ENCODE data around the gene IFI27L1.

IFI27L1 gene

DNA sequence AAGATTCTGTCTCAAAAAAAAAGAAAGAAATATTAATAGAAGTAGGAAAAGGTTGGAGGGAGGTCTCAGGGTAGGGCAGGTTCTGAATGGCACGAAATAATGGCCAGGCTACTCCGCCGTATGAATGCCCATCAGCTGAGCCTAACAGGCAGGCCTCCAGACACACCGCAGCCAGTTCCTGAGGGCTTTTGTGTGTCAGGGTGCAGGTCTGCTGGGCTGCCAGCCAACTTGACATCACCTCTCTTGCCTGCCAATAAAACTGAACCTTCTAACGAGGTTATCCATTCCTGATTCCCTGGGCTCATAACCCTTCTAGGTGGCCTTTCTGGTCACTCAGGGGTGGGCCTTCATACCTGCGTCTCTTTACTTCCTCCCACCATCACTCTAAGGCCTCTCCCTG is 32.4 kb downstream of the IFI27L1 start:
- WGBS (ENCODE audit: insufficient coverage): 98% methylated on average over 6 of the region's 6 CpGs
- Histone ChIP-seq H3K9me3 (ENCODE audit: control extremely low read depth in 1 of 5, control insufficient read depth in 4 of 5, insufficient read depth in 2 of 5, low read depth in 1 of 5, low read length in 4 of 5) (no peaks in the 10 kb centered on the region), H3K27ac (ENCODE audit: insufficient read depth in 1 of 2, low read depth in 1 of 2, low read length in 2 of 2, poor library complexity in 1 of 2, severe bottlenecking in 2 of 2) (no peak overlapping the region), H3K4me3 (ENCODE audit: control insufficient read depth in 1 of 7, extremely low read depth in 1 of 7, insufficient read depth in 4 of 7, low read depth in 2 of 7, low read length in 6 of 7) (no peak overlapping the region), H3K27me3 (replicated peaks in 2 of 5; ENCODE audit: control insufficient read depth in 4 of 5, insufficient read depth in 5 of 5, low read length in 4 of 5) (peaks cover 0 to 2% (median 0%) of the 10 kb centered on the region in 5 experiments), H3K36me3 (ENCODE audit: control insufficient read depth in 4 of 4, insufficient read depth in 4 of 4, low read length in 3 of 4) (no peaks in the 10 kb centered on the region), H3K4me1 (ENCODE audit: control extremely low read depth in 1 of 4, control insufficient read depth in 4 of 4, insufficient read depth in 4 of 4, low read length in 3 of 4) (no peaks in the 10 kb centered on the region)
- ChIA-PET CTCF (interaction anchor here (1.3 to 1.8 kb wide), 3 partner anchors 10 to 67 kb away, joined by 3 to 5 read pairs (median 4); no protein-coding TSS in a partner anchor), POLR2A (interaction anchor here (0.6 kb wide), 1 partner anchor 1672 kb away, joined by 4 read pairs; no protein-coding TSS in a partner anchor)
- DNase-seq: no peak

DNA sequence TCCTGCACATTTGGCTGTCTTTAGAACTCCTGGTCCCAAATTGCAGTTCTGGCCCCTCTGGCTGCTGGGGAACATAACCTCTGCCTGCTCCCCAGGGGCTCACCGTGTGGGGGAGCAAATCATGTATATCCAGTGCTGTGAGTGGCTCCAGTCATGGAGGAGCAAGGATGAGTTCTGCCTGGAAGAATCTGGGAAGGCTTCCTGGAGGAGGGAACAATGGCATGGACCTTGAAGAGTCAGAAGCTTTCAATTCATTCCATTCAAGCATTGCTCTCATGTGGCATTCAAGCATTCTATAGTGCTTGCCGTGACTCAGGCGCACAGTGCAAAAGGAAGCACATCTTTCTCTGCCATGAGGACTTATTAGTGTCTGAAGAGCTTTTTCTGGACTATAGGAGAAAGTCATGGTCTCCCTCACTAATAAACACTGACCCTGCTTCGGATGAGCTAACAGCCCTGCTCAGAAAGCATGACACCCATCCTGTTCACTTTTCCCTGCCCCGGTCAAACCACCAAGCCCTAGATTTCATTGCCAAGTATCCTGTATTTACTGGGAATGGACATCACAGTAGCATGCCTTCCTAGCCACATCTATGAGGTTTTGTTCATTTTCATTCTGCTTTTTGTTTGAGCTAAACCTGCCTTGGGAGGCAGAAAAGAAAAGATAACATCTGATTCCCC is 32.9 kb downstream of the IFI27L1 start:
- ChIA-PET CTCF (interaction anchor here (1.8 kb wide), 1 partner anchor 18 kb away, joined by 5 read pairs; no protein-coding TSS in a partner anchor), POLR2A (interaction anchor here (0.6 kb wide), 1 partner anchor 1671 kb away, joined by 4 read pairs; no protein-coding TSS in a partner anchor)
- H3K27me3 ChIP-seq (replicated peaks in 2 of 5; ENCODE audit: control insufficient read depth in 4 of 5, insufficient read depth in 5 of 5, low read length in 4 of 5): peaks cover 0 to 2% (median 0%) of the 10 kb centered on the region in 5 experiments
- no peak overlapping the region for H3K4me3 ChIP-seq (ENCODE audit: control insufficient read depth in 1 of 7, extremely low read depth in 1 of 7, insufficient read depth in 4 of 7, low read depth in 2 of 7, low read length in 6 of 7)
- H3K4me1 ChIP-seq (ENCODE audit: control extremely low read depth in 1 of 4, control insufficient read depth in 4 of 4, insufficient read depth in 4 of 4, low read length in 3 of 4): no peaks in the 10 kb centered on the region
- 92% methylated on average over 5 of the region's 5 CpGs for WGBS (ENCODE audit: insufficient coverage)
- DNase-seq: no peak
- H3K9me3 ChIP-seq (ENCODE audit: control extremely low read depth in 1 of 5, control insufficient read depth in 4 of 5, insufficient read depth in 2 of 5, low read depth in 1 of 5, low read length in 4 of 5): peaks cover 0 to 1% (median 0%) of the 10 kb centered on the region in 5 experiments
- no peaks in the 10 kb centered on the region for H3K36me3 ChIP-seq (ENCODE audit: control insufficient read depth in 4 of 4, insufficient read depth in 4 of 4, low read length in 3 of 4)
- no peak overlapping the region for H3K27ac ChIP-seq (ENCODE audit: insufficient read depth in 1 of 2, low read depth in 1 of 2, low read length in 2 of 2, poor library complexity in 1 of 2, severe bottlenecking in 2 of 2)

- Histone ChIP-seq H3K4me1 (ENCODE audit: control extremely low read depth in 1 of 4, control insufficient read depth in 4 of 4, insufficient read depth in 4 of 4, low read length in 3 of 4) (no peaks in the 10 kb centered on the region), H3K27me3 (replicated peaks in 2 of 5; ENCODE audit: control insufficient read depth in 4 of 5, insufficient read depth in 5 of 5, low read length in 4 of 5) (peaks cover 0 to 4% (median 0%) of the 10 kb centered on the region in 5 experiments), H3K4me3 (ENCODE audit: control insufficient read depth in 1 of 7, extremely low read depth in 1 of 7, insufficient read depth in 4 of 7, low read depth in 2 of 7, low read length in 6 of 7) (no peak overlapping the region), H3K36me3 (ENCODE audit: control insufficient read depth in 4 of 4, insufficient read depth in 4 of 4, low read length in 3 of 4) (no peaks in the 10 kb centered on the region), H3K9me3 (ENCODE audit: control extremely low read depth in 1 of 5, control insufficient read depth in 4 of 5, insufficient read depth in 2 of 5, low read depth in 1 of 5, low read length in 4 of 5) (peaks cover 0 to 7% (median 3%) of the 10 kb centered on the region in 5 experiments), H3K27ac (ENCODE audit: insufficient read depth in 1 of 2, low read depth in 1 of 2, low read length in 2 of 2, poor library complexity in 1 of 2, severe bottlenecking in 2 of 2) (no peak overlapping the region)
- no peak for DNase-seq
- ChIA-PET CTCF (no interaction called here), POLR2A (no interaction called here)
- 94% methylated on average over 4 of the region's 5 CpGs for WGBS (ENCODE audit: insufficient coverage)
Observed at GRCh38 chr14:94114589-94115057, 33.5 kb downstream of the IFI27L1 start.

DNA sequence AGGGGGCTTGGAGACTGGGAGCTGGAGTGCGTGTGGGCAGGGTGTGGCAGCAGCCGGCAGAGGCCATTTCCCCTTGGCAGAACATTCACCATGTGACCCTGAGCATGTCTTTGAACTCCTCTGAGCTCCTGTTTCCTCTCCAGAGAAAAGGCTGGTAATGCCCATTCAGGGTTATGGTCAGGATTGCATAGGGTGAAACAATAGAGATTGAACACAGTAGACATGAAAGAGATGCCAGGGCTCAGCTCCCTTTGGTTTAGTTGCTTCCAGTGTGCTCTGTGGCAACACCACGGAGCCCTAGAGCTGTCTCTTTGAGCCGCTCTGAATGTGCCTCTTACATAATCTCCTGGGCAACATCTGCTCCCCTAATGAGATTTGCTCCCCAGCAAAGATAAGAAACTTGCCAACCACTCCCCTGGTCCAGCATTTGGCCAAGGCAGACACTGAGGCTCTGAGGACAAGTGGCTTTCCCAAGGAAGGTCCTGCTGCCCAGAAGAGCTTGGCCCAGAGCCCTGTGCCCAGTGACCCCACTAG is 34.0 kb downstream of the IFI27L1 start:
- Histone ChIP-seq H3K4me3 (ENCODE audit: control insufficient read depth in 1 of 7, extremely low read depth in 1 of 7, insufficient read depth in 4 of 7, low read depth in 2 of 7, low read length in 6 of 7) (no peak overlapping the region), H3K9me3 (ENCODE audit: control extremely low read depth in 1 of 5, control insufficient read depth in 4 of 5, insufficient read depth in 2 of 5, low read depth in 1 of 5, low read length in 4 of 5) (peaks cover 0 to 12% (median 3%) of the 10 kb centered on the region in 5 experiments), H3K27ac (ENCODE audit: insufficient read depth in 1 of 2, low read depth in 1 of 2, low read length in 2 of 2, poor library complexity in 1 of 2, severe bottlenecking in 2 of 2) (no peak overlapping the region), H3K4me1 (ENCODE audit: control extremely low read depth in 1 of 4, control insufficient read depth in 4 of 4, insufficient read depth in 4 of 4, low read length in 3 of 4) (no peaks in the 10 kb centered on the region), H3K27me3 (replicated peaks in 2 of 5; ENCODE audit: control insufficient read depth in 4 of 5, insufficient read depth in 5 of 5, low read length in 4 of 5) (peaks cover 0 to 4% (median 0%) of the 10 kb centered on the region in 5 experiments), H3K36me3 (ENCODE audit: control insufficient read depth in 4 of 4, insufficient read depth in 4 of 4, low read length in 3 of 4) (no peaks in the 10 kb centered on the region)
- POLR2A ChIA-PET: no interaction called here
- WGBS (ENCODE audit: insufficient coverage): 38% methylated on average over 4 of the region's 4 CpGs
- CTCF ChIA-PET: interaction anchor here (1.1 to 1.4 kb wide), 2 partner anchors 10 to 11 kb away, joined by 4 to 6 read pairs; no protein-coding TSS in a partner anchor
- DNase-seq: peak in 1 of 3 donors; percentile 20

DNA sequence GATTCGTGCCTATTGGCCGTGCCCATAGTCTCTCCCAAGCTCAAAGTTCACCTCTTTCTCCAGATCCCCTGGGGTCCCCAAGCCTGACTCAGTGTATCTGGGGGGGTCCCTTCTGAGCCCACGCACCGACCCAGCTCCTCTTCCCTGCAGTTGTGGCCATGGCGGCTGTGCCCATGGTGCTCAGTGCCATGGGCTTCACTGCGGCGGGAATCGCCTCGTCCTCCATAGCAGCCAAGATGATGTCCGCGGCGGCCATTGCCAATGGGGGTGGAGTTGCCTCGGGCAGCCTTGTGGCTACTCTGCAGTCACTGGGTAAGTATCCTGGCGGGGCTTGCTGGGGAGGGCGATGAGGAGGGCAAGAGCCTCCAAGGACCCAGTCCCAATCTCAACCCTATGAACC is 34.5 kb downstream of the IFI27L1 start:
- H3K4me3 ChIP-seq (ENCODE audit: control insufficient read depth in 1 of 7, extremely low read depth in 1 of 7, insufficient read depth in 4 of 7, low read depth in 2 of 7, low read length in 6 of 7): no peak overlapping the region
- 93% methylated on average over 6 of the region's 15 CpGs for WGBS (ENCODE audit: insufficient coverage)
- DNase-seq: no peak
- no peak overlapping the region for H3K27ac ChIP-seq (ENCODE audit: insufficient read depth in 1 of 2, low read depth in 1 of 2, low read length in 2 of 2, poor library complexity in 1 of 2, severe bottlenecking in 2 of 2)
- H3K36me3 ChIP-seq (ENCODE audit: control insufficient read depth in 4 of 4, insufficient read depth in 4 of 4, low read length in 3 of 4): no peaks in the 10 kb centered on the region
- H3K4me1 ChIP-seq (ENCODE audit: control extremely low read depth in 1 of 4, control insufficient read depth in 4 of 4, insufficient read depth in 4 of 4, low read length in 3 of 4): no peaks in the 10 kb centered on the region
- H3K27me3 ChIP-seq (replicated peaks in 2 of 5; ENCODE audit: control insufficient read depth in 4 of 5, insufficient read depth in 5 of 5, low read length in 4 of 5): peaks cover 0 to 8% (median 0%) of the 10 kb centered on the region in 5 experiments
- POLR2A ChIA-PET: no interaction called here
- CTCF ChIA-PET: interaction anchor here (1.1 to 1.4 kb wide), 2 partner anchors 9 to 12 kb away, joined by 4 to 6 read pairs; no protein-coding TSS in a partner anchor
- H3K9me3 ChIP-seq (ENCODE audit: control extremely low read depth in 1 of 5, control insufficient read depth in 4 of 5, insufficient read depth in 2 of 5, low read depth in 1 of 5, low read length in 4 of 5): peaks cover 0 to 17% (median 3%) of the 10 kb centered on the region in 5 experiments

GRCh38 chr14:94116701-94117100 is 35.6 kb downstream of the IFI27L1 start:
- peaks cover 3 to 22% (median 7%) of the 10 kb centered on the region in 5 experiments for H3K9me3 ChIP-seq (ENCODE audit: control extremely low read depth in 1 of 5, control insufficient read depth in 4 of 5, insufficient read depth in 2 of 5, low read depth in 1 of 5, low read length in 4 of 5)
- H3K27me3 ChIP-seq (replicated peaks in 2 of 5; ENCODE audit: control insufficient read depth in 4 of 5, insufficient read depth in 5 of 5, low read length in 4 of 5): peaks cover 0 to 9% (median 0%) of the 10 kb centered on the region in 5 experiments
- CTCF ChIA-PET: interaction anchor here (1.4 kb wide), 1 partner anchor 8 kb away, joined by 6 read pairs; no protein-coding TSS in a partner anchor
- no peak overlapping the region for H3K4me3 ChIP-seq (ENCODE audit: control insufficient read depth in 1 of 7, extremely low read depth in 1 of 7, insufficient read depth in 4 of 7, low read depth in 2 of 7, low read length in 6 of 7)
- POLR2A ChIA-PET: no interaction called here
- 94% methylated on average over 5 of the region's 10 CpGs for WGBS (ENCODE audit: insufficient coverage)
- no peak overlapping the region for H3K27ac ChIP-seq (ENCODE audit: insufficient read depth in 1 of 2, low read depth in 1 of 2, low read length in 2 of 2, poor library complexity in 1 of 2, severe bottlenecking in 2 of 2)
- no peaks in the 10 kb centered on the region for H3K36me3 ChIP-seq (ENCODE audit: control insufficient read depth in 4 of 4, insufficient read depth in 4 of 4, low read length in 3 of 4)
- DNase-seq: no peak
- H3K4me1 ChIP-seq (ENCODE audit: control extremely low read depth in 1 of 4, control insufficient read depth in 4 of 4, insufficient read depth in 4 of 4, low read length in 3 of 4): no peaks in the 10 kb centered on the region

DNA sequence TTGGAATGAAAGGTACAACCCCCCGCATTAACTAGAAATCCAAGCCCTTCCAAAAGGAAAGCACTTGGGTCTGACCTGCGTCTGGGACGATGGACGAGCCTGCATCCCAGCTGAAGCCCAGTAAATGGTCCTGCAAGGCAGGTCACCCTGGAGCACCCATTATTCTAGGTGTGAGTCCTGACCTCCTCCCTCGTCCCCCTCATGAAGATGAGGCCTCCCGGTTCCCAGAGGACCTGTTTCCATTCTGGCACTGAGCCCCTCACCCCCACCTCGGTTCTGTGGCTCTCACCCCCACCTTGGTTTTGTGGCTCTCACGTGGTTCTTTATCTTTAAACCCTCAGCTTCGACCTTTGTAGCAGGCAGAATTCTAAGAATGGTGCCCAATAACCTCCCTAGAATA is 36.7 kb downstream of the IFI27L1 start:
- no peak overlapping the region for H3K27ac ChIP-seq (ENCODE audit: insufficient read depth in 1 of 2, low read depth in 1 of 2, low read length in 2 of 2, poor library complexity in 1 of 2, severe bottlenecking in 2 of 2)
- H3K4me1 ChIP-seq (ENCODE audit: control extremely low read depth in 1 of 4, control insufficient read depth in 4 of 4, insufficient read depth in 4 of 4, low read length in 3 of 4): no peaks in the 10 kb centered on the region
- no peak for DNase-seq
- ChIA-PET CTCF (interaction anchor here (0.6 to 1.8 kb wide), 4 partner anchors 9 to 485 kb away, joined by 3 to 5 read pairs (median 4); no protein-coding TSS in a partner anchor), POLR2A (no interaction called here)
- H3K27me3 ChIP-seq (replicated peaks in 2 of 5; ENCODE audit: control insufficient read depth in 4 of 5, insufficient read depth in 5 of 5, low read length in 4 of 5): peaks cover 0 to 9% (median 0%) of the 10 kb centered on the region in 5 experiments
- H3K9me3 ChIP-seq (ENCODE audit: control extremely low read depth in 1 of 5, control insufficient read depth in 4 of 5, insufficient read depth in 2 of 5, low read depth in 1 of 5, low read length in 4 of 5): peaks cover 3 to 22% (median 7%) of the 10 kb centered on the region in 5 experiments
- no peaks in the 10 kb centered on the region for H3K36me3 ChIP-seq (ENCODE audit: control insufficient read depth in 4 of 4, insufficient read depth in 4 of 4, low read length in 3 of 4)
- WGBS (ENCODE audit: insufficient coverage): 80% methylated on average over 5 of the region's 9 CpGs
- H3K4me3 ChIP-seq (ENCODE audit: control insufficient read depth in 1 of 7, extremely low read depth in 1 of 7, insufficient read depth in 4 of 7, low read depth in 2 of 7, low read length in 6 of 7): no peak overlapping the region

All from common myeloid progenitor, CD34-positive (primary cell).